HG03103 (cell line): ENCODE measurements around the gene GALNT9.

Source experiments
- ATAC-seq: cut with Tn5 transposase; IDR thresholded peaks from one replicate; pipeline ENCODE4 v1.9.1; 2021; ENCODE audit warnings: low read depth; ENCODE audit not compliant: unreplicated experiment

GALNT9 gene

GRCh38 chr12:132190012-132190755 lies 139.2 kb downstream of the GALNT9 start:
- peak; percentile 25 for ATAC-seq

- peak; percentile 86 for ATAC-seq
These were observed 139.9 kb downstream of the GALNT9 start for GRCh38 chr12:132189378-132190011.

GRCh38 chr12:132188916-132189325 lies 140.5 kb downstream of the GALNT9 start:
- no peak for ATAC-seq

GRCh38 chr12:132188451-132188901 lies 140.9 kb downstream of the GALNT9 start:
- ATAC-seq: no peak

DNA sequence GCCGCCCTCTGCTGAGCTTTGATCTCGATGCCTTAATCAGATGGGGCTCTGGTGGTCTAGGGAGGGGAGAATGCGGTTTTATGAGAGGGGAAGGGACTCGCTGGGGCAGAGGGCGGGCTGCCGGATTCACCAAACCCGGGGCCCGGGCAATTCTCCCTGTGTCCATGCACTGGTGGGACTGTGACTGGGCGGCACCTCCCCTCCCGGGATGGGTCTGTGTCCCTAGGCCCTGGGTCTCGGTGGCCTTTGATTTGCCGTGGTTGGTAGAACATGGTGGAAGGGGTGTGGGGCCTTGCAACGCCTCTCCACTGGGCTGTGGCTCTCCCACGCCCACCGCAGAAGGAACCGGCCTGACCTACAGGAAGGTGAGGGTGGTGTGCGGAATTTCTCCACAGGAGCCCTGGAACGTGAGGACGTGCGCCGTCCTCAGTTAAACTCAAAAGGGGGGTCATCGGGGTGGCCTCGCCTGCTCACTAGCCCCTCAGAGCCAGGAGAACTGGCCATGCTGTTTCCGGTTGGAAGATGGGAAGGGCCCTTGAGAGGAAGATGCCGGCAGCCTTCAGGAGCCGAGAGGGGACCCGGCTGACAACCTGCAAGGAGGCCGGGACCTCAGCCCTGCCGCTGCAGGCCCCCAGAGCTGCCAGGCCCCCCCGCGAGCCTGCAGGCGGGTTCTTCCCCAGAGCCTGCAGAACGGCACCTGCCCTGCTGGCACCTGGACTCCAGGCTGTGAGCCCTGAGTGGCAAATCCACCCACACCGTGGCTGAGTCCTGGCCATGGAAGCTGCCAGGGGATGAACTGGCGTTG lies 141.5 kb downstream of the GALNT9 start:
- no peak for ATAC-seq

DNA sequence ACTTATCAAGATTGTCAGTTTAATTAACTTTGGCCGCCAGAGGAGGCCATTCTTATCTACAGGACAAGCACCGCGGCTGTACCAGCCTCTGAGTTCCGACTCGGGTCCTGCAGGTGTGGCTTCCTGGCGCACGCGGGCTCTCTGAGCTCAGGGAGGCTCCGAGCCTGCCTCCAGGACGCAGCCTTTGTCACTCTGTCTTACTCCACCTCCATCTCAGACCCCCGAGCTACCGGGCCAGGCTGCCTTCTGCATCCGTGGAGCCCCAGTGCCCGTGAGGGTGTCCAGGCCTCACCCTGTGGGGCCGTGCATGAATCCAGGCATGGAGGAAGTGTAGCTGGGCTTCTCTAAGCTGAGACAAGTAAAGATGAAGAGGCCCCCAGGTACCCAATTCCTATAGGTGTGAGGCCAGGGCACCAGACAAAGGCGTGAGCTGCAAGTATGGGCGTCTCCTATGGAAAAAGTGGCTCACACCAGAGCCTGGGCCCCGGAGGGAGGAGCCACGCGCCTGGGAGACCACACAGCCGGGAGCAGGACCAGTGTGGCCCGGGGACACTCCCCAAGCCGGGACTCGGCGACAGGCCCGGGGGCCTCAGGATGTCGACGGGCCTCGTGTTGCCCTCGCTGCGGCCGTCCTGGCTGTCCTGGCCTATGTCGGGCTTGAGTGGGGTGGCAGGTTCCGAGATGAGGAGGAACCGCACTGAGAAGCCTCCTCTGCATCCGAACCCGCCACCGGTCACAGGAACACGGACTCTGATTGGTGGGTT lies 142.3 kb downstream of the GALNT9 start:
- no peak for ATAC-seq

DNA sequence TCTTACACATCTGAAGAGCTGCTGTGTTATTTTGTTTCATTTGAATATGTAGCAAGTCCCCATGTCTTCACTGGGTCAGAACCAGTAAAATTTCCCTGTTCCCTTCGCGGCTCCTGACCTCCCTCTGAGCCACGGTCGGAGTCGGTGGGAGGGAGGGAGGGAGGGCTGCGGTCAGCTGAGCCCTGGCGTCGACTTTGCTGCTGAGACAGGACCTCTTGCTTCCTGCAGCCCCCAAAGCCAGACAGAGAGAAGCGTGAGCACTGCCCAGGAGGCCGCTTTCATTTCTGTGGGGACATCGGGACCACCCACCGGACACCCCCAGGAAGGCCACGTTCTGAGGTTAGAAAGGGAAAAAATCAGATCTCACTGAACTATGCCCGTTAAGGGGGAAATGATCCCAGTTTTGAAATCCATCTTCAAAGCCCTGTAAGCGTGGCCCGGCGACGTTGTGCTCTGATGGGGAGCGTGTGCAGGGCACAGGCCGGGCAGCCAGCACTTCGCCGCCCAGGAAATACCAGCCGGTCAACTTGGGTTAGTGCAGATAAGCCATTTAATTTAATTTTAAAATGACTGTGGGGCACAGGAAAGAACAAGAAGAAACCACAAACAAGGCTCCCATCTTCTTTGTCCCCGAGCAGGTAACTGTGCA lies 143.1 kb downstream of the GALNT9 start:
- no peak for ATAC-seq

DNA sequence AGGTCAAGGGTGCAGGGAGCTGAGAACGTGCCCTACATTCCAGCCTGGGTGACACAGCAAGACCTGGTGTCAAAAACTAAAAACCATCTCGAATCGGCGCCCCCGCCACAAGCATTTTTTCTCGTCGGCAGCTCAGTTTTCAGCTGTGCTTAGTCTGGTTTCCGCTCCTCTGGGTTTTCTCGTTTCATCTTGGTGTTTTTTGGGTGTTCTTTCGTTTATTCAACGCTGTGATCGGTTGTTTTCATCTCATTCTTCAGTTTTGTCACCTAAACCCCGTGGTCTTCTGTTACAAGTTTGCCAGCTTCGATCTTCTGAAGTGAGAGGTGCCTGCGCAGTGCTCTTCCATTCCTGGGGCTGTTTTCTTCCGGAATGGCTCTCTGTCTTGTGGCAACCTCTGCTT lies 143.7 kb downstream of the GALNT9 start:
- no peak for ATAC-seq

DNA sequence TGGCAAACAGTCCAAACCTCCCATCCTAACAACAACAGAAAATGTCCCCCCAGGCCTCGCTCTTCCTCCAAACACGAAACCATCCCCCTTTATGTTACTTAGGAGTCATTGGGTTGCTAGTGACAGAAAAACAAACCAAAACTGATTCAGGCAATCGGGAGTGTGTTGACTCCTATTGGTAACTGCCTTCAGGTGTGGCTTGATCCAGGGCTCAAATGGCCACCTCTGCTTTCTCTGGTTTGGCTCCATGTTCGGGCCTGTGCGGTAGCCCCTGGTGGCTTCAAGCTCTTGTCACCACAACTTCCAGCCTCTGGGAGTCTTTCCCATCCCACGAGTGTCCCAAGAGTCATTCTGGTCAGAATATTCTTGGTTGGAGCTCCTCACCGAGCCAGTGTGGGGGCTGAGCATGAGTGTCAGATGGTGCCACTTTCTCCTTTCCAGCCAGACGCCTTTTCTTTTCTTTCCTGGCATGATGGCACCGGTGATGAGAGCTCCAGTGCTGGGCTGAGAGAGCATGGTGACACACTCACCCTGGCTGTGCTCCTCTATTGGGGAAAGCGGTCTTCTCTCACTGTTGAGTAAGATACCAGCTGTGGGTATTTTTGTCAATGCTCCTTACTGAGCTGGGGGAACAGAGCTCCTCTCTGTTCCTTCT lies 146.6 kb downstream of the GALNT9 start:
- no peak for ATAC-seq

GRCh38 chr12:132182206-132182710 lies 147.1 kb downstream of the GALNT9 start:
- ATAC-seq: no peak

DNA sequence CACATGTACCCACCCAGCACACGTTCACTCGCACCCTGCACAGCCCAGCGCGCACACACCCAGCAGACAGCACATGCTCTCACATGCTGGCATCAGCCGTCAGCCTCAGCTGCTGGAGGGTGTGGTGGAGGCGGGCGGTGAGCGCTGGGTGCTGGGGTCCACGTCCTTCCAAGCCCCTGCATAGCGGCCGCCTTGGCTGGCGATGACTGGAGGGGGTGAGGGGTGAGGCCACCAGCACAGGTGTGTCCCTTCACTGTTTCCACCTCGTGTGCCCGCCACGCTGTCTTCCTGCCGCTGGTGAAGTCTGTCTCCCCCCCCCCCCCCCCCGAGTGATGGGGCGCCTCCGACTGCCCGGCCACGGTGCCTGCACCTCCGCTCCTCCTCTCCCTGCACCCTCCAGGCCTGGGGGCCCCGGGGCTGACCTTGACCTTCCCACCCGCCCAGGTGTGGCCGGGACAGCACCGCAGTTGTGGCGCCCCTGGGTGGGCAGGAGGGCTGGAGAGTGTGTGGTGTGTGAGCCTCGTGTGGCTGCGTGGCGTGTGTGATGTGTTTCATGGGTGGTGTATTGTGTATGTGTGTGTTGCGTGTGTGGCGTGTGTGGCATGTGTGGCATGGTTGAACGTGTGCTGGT lies 147.7 kb downstream of the GALNT9 start:
- no peak for ATAC-seq

DNA sequence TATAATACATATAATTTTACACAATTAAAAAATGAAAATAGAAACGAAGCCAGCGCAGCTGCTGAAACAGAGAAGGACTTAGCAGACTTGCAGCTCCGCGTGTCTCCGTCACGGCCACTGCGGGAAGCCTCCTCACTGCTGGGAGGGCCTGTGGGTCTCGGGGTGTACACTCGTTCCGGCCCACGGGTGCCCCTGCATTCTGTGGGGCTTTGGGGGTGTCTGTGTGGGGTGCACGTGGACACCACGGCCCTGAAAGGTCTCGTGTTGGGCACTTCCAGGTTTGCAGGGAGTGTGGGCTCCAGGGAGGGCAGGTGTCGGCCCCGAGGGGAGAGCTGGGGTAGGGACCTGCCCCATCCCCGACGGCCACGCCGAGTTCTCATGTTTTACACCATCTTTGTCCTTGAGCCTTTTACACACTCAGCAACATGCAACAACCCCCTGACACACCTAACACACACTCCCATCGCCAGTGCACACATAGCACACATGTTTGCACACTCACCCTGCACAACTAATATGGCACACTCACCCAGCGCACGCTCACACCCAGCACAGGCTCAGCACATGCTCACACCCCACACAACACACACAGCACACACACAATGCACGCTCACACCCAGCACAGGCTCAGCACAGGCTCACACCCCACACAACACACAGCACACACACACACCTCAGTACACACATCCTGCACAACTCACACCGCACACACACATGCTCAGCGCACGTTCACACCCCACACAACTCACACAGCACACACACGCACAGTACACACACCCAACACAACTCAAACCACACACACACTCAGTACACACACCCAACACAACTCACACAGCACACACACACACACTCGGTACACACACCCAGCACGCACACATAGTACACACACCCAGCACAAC lies 148.5 kb downstream of the GALNT9 start:
- no peak for ATAC-seq

GRCh38 chr12:132179431-132180362 lies 149.7 kb downstream of the GALNT9 start:
- ATAC-seq: no peak

DNA sequence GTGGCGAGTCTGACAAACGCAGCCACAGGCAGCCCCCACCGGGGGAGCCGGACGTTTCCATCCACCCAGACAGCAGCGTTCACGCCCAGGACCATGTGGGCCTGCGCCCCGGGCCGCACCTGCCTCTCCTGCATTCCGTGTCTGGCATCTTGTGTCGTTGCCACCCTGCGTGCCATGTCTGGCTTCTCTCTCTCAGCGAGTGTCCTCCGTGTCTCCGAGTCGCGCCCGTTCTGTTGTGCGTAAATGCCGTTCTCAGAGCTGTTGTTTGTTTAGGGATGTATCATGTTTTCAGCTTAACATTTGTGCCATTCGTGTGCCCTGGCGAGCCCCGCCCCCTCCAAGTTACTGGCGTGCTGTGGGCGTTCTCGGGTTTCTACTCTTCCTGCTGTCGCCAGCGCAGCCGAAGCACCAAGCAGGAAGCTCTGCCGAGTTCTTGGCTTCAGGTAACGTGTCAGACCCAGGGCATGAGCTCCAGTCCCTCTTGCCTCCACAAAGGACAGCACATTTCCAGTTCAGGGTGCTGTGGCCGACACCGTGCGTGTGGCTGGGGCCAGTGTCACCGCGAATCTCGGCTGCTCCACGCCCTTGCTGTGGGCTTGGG lies 150.5 kb downstream of the GALNT9 start:
- ATAC-seq: no peak

DNA sequence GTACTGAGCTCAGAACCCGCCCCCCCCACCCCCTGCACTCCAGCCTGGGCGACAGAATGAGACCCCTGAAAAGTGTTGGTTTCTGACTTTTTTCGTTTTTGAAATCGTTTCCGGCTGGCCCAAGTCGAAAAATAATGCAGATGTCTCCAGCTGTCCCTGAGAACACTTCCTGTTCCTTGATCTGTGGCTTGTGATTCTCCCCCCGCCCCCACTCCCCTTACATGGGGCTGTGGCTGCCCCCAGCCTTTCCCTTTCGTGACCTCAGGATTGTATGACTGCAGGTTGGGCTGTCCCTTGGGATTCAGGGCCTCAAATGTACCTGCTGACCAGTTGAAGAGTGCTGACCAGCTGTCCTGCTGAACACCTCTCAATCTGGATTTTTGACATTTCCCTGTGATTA lies 151.1 kb downstream of the GALNT9 start:
- ATAC-seq: no peak

GRCh38 chr12:132176920-132177551 lies 152.4 kb downstream of the GALNT9 start:
- ATAC-seq: no peak
